ENCODE measurements around the gene PHF3.

GRCh38 chr6:63634630-63635029 lies 972 bp upstream of the PHF3 start:
- TF ChIP-seq CTCF (IDR thresholded peaks at IDR 0.05; ENCODE audit: insufficient read depth, low read length, poor library complexity, severe bottlenecking) (no peak), EZH2phosphoT487 (conservative IDR thresholded peaks at IDR 0.05; ENCODE audit: low read length) (no peak)
